NCI-H460 (cell line): Measurements from ENCODE around the gene FBXO2. TPM values are rescaled to one million over a fixed set of nuclear protein-coding genes. Genes with fewer than 3 reads are reported as not detected.

ENCODE experiments used
- DNase-seq: peaks from one replicate; pipeline ENCODE4 v3.0.0-alpha.2; 2016; ENCODE audit warnings: low read depth; ENCODE audit errors: extremely low read depth
- total RNA-seq: library from RNA; depleted of rRNA; stranded (reverse); fragments of >200 nt; shearing (Covaris generic); gene quantifications from 2 replicates; pipeline ENCODE4 v1.2.3, GENCODE V29; 2014

Gene FBXO2
- total RNA-seq, 1 experiment from 2014 or later = 0.50 TPM

GRCh38 chr1:11654939-11655808, 945 bp upstream of the FBXO2 start:
- no peak for DNase-seq

GRCh38 chr1:11653861-11654136, 430 bp downstream of the FBXO2 start:
- DNase-seq = no peak

- no peak for DNase-seq
These were observed 948 bp downstream of the FBXO2 start for GRCh38 chr1:11653101-11653860.

GRCh38 chr1:11652203-11652780, 1.9 kb downstream of the FBXO2 start:
- no peak for DNase-seq

- DNase-seq = no peak
These were observed 3.2 kb downstream of the FBXO2 start for GRCh38 chr1:11651017-11651416.

GRCh38 chr1:11650331-11650991, 3.8 kb downstream of the FBXO2 start:
- peak; percentile 67 for DNase-seq

GRCh38 chr1:11649624-11650330, 4.5 kb downstream of the FBXO2 start:
- no peak for DNase-seq

- no peak for DNase-seq
These were observed 5.0 kb downstream of the FBXO2 start for GRCh38 chr1:11649237-11649623.

- DNase-seq = no peak
These were observed 5.5 kb downstream of the FBXO2 start for GRCh38 chr1:11648732-11649158.

- no peak for DNase-seq
These were observed 6.2 kb downstream of the FBXO2 start for GRCh38 chr1:11648039-11648438.

GRCh38 chr1:11647333-11647732, 6.9 kb downstream of the FBXO2 start:
- no peak for DNase-seq

GRCh38 chr1:11646317-11646716, 7.9 kb downstream of the FBXO2 start:
- no peak for DNase-seq

GRCh38 chr1:11645670-11646265, 8.5 kb downstream of the FBXO2 start:
- DNase-seq = peak; percentile 67

- no peak for DNase-seq
These were observed 9.0 kb downstream of the FBXO2 start for GRCh38 chr1:11645270-11645669.

GRCh38 chr1:11643782-11644181, 10.4 kb downstream of the FBXO2 start:
- DNase-seq = no peak

GRCh38 chr1:11642418-11643017, 11.7 kb downstream of the FBXO2 start:
- DNase-seq = peak; percentile 53

- DNase-seq = no peak
These were observed 12.4 kb downstream of the FBXO2 start for GRCh38 chr1:11641776-11642305.

- no peak for DNase-seq
These were observed 13.3 kb downstream of the FBXO2 start for GRCh38 chr1:11640944-11641343.

- no peak for DNase-seq
These were observed 14.1 kb downstream of the FBXO2 start for GRCh38 chr1:11640101-11640500.
